CD4-positive, alpha-beta T cell treated with Interleukin-10 for 1 hour (primary cell): ENCODE measurements around the gene SLC30A4.
"Not testable (repeated sequence)": the region's sequence is repeated elsewhere in the genome, so short reads cannot be mapped to it uniquely, and the experiment has no call there.

Experiments
- DNase-seq: peaks from one replicate; pipeline ENCODE4 v3.0.0-alpha.2; 2020

The SLC30A4 gene

GRCh38 chr15:45507143-45507542 is 15.4 kb downstream of the SLC30A4 start:
- not testable (repeated sequence) for DNase-seq

DNA sequence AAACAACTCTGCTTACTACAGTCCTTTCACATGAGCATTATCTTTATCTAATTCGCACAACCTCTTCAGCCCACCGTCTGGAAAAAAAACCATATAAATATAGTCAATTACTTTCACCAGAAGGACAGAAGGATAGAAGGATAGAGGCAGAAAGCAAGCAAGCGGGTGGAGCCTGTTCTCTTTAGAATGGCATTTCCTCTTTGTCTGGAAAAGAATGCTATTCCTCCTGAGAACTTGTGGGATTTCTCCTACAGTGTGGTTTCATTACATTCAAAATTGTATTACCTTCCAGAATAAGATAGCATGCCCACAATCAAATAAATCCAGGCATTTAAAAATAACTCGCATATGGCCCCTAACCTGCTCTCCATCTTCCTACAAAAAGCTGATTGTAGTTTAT is 23.1 kb downstream of the SLC30A4 start:
- DNase-seq, result no peak

- DNase-seq, result no peak
Measured at GRCh38 chr15:45498701-45499100, 23.9 kb downstream of the SLC30A4 start.

- DNase-seq, result no peak
Measured at GRCh38 chr15:45497261-45497660, 25.3 kb downstream of the SLC30A4 start.

- DNase-seq, result no peak
Measured at GRCh38 chr15:45496658-45497057, 25.9 kb downstream of the SLC30A4 start.

- no peak for DNase-seq
Measured at GRCh38 chr15:45495588-45495987, 27.0 kb downstream of the SLC30A4 start.

DNA sequence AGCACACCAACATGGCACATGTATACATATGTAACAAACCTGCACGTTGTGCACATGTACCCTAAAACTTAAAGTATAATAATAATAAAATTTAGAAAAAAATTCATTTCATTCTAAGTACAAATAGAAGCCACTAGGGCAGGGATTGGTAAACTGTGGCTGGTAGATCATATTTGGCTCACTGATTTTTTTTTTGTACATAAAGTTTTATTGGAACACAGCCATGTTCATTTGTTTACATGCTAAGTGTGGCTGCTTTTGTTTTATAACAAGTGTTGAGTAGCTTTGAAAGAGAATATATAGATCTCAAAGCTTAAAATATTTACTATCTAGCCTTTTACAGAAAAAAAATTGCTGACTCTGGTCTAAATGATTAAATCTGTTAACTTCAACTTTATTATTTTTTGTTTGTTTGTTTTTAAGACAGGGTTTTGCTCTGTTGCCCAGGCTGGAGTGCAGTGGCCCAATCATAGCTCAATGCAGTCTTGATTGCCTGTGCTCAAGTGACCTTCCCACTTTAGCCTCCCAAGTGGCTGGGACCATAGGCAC is 32.8 kb downstream of the SLC30A4 start:
- DNase-seq, result no peak

DNA sequence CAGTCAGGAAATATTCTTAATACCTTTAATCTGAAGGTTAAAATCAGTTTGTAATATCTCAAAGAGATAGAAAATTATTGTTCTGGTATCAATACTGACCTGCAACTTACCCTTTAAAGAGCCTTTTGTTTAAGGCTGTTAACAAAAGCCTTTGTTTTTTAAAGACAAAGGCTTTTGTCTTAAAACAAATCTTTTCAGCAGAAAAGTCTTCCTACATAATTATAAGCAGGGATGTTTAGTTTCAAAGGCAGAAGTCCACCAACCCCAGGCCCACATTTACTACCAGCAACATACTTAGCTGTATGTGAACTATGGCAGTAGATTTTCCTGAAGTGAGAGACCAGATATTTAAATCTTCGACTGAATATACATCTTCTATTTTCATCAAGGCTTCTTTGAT is 36.2 kb downstream of the SLC30A4 start:
- no peak for DNase-seq

GRCh38 chr15:45481135-45481534 is 41.4 kb downstream of the SLC30A4 start:
- no peak for DNase-seq

GRCh38 chr15:45476410-45476809 is 46.1 kb downstream of the SLC30A4 start:
- no peak for DNase-seq

GRCh38 chr15:45474799-45475198 is 47.8 kb downstream of the SLC30A4 start:
- DNase-seq, result no peak

GRCh38 chr15:45473068-45473467 is 49.5 kb downstream of the SLC30A4 start:
- DNase-seq, result no peak

DNA sequence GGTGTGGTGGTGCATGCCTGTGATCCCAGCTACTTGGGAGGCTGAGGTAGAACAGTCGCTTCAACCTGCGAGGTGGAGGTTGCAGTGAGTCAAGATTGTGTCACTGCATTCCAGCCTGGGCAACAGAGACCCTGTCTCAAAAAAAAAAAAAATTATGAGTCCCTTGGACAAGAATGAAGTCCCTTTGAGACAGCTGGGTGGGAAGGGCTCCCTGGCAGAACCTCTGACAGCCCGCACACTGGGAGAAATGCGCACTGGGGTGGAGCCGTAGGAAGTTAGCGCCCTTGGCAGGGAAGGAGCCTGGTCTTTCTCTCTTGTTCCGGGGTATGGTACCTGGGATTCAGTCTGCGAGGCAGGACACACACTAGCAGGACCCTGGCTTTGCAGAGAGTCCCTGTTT is 51.4 kb downstream of the SLC30A4 start:
- no peak for DNase-seq

- no peak for DNase-seq
Measured at GRCh38 chr15:45469441-45469840, 53.1 kb downstream of the SLC30A4 start.

GRCh38 chr15:45469027-45469426 is 53.5 kb downstream of the SLC30A4 start:
- DNase-seq, result no peak

GRCh38 chr15:45468294-45468693 is 54.3 kb downstream of the SLC30A4 start:
- DNase-seq, result no peak

DNA sequence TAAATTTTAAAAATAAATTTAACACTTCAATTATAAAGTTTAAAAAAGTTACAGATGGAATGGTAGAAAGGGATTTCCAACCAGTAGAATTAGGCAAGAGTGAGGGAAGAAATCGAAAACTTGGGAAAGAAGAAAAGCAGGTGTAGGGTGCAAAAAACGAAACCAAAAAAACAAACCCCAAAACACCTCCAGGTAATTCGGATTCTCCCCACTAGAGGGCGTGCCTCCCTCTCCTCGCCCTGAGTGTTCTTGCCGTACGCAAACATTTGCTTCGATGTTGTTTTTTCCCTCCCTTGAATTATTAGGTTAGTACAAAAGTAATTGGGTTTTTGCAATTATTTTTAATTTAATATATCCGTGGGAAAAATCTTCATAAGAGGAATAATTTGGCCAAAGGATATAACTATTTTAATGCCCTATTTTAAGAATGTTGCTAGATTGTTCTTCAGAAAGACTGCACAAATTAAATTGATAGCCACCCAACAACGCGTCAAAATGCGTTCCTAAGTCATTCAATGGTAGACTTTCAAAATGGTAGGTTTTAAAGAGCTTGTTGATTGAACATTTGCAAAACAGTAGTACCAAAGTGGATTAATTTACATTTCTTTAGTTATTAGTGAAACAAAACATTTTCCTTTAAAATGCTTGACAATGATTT is 63.7 kb downstream of the SLC30A4 start:
- DNase-seq, result peak; percentile 85

DNA sequence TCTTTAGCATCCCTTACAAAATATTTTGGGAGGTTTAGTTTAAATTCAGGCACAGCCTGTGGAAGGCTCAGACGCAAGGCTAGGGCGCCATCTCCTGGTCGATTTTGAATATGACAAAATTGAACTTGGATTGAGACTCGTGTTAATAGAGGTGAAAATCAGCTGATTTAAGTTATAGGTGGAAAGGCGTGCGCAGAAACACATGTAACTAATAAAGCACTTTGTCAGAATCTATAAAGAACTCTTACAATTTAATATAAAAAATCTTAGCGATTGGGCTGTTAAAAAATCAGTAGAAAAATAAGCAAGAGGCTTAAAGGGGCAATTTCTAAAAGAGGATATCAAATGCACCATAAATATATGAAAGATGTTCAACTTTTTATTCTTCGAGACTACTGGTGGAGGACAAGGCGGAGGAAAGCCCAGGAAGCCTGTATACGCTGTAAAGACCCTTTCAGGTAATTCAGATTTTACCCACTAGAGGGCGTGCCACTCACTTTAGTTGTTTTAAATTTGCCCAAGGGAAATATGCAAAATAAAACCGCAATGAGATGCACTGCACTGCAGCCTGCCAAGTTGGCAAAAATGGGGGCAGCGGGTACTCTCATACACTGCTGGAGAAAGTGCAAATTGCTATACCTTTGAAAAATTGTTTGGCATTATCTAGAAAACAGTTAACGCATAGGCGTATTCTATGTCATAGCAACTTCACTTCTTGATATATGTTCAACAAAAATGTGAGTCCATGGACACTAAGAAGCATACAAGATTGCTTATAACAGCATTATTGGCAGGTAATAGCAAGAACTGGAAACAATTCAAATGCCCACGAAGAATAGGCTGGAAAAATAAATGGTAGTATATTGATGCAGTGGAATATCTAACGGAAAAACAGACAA is 64.7 kb downstream of the SLC30A4 start:
- DNase-seq, result peak; percentile 89

- no peak for DNase-seq
Measured at GRCh38 chr15:45457220-45457619, 65.3 kb downstream of the SLC30A4 start.

GRCh38 chr15:45456212-45457106 is 66.1 kb downstream of the SLC30A4 start:
- peak; percentile 81 for DNase-seq

- DNase-seq, result peak; percentile 81
Measured at GRCh38 chr15:45454814-45455213, 67.7 kb downstream of the SLC30A4 start.

DNA sequence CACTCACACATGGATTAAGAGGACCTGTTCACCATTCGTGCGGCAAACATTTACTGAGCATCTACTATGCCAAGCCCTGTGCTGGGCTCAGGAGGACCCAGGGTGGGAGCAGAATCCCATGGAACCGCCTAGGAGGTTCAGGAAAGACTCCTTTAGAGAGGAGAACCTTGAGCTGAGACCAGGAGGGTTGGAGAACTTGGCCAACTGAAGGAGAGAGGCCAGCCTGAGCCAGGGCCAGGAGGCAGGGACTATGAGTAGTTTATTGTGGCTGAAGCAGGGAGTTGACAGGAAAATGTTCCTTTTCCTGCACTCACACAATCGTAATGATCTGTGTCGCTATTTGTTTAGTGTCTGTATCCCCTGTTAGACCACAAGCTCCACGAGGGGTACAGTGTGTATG is 71.3 kb downstream of the SLC30A4 start:
- no peak for DNase-seq
